ENCODE results near the gene KRT28. TPM values are rescaled to one million over a fixed set of nuclear protein-coding genes. Genes with fewer than 3 reads are reported as not detected.

Gene KRT28
- not detected in 2 replicates for total RNA-seq

GRCh38 chr17:40799859-40800258, at the start of gene KRT28:
Gene KRT28, minus strand, starts transcription at chr17:40799959. Its CDS starts 66 bp downstream, at chr17:40799893.

DNA sequence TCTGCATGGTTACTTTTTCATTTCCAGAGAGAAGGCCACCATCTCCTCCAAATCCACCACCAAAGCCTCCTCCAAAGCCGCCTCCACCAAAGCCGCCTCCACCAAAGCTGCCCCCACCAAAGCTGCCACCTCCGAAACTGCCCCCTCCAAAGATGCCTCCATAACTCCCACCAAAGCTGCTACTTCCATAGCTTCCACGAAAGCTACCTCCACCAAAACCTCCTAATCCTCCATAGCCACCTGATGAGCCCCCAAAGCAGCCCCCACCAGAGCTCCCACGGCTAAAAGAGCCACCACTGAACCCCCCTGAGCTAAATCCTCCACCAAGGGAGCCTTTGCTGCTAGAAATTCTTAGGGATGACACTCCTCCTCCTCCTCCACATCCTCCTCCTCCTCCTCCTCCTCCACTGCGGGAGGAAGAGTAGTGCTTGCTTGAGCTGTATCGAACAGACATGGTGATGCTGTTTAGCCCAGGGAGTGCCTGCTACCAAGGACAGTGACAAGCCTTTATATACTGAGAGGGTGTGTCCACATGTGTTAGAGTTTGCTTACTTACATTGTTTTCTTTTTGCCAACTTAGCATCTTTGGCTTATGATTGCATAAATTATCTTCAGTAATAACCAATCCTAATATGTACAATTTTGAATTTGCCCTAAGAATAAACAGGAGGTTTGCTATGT, 22.5 kb upstream of the KRT28 start, which contains the start of gene KRT10:
Gene KRT10, minus strand, starts transcription at position 483 of the 681 bp plus-strand sequence. Its CDS starts 29 bp downstream, at position 454.

GRCh38 chr17:40782450-40782849, 17.3 kb downstream of the KRT28 start, which contains the start of gene KRT27:
Gene KRT27, minus strand, starts transcription at chr17:40782550. Its CDS starts 57 bp downstream, at chr17:40782493.

GRCh38 chr17:40772101-40772500, 27.7 kb downstream of the KRT28 start, which contains the start of gene KRT26:
Gene KRT26, minus strand, starts transcription at chr17:40772201. Its CDS starts 88 bp downstream, at chr17:40772113.

DNA sequence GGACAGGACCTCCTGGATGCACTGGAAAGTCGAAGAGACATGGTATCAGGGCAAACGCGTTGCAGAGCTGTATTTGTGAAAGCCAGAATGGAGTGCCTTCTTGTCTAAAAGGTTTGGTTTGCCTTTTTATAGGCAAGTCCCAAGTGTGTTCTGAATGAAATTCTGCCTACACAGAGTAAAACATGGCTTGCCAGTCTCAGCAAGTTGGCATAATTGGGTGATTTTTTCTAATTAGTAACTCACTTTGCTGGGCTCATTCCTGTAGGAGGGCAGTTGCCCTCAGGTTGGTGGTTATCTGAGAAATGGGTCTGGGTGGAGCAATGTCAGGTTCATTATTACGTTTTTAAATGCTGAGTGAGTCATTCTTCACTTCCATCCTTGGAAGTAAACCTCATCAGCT, 44.5 kb downstream of the KRT28 start, which contains the start of gene KRT25:
Gene KRT25, minus strand, starts transcription at position 101 of the 400 bp plus-strand sequence. Its CDS starts 60 bp downstream, at position 41.

Other genes with a start within 250 kb of the KRT28 start
- not detected in 2 replicates for gene CCR7, start 234.5 kb downstream of the KRT28 start, total RNA-seq
- 85.4 and 86.6 TPM in 2 replicates for gene SMARCE1, start 152.1 kb downstream of the KRT28 start, total RNA-seq
- not detected in 2 replicates for gene KRT222, start 134.8 kb downstream of the KRT28 start, total RNA-seq
- gene KRT24, start 96.2 kb downstream of the KRT28 start, total RNA-seq, result not detected in 2 replicates
- not detected in 2 replicates for gene KRT25, start 44.6 kb downstream of the KRT28 start, total RNA-seq
- gene KRT26, start 27.8 kb downstream of the KRT28 start, total RNA-seq, result not detected in 2 replicates
- not detected in 2 replicates for gene KRT27, start 17.4 kb downstream of the KRT28 start, total RNA-seq
- 21.9 and 23.3 TPM in 2 replicates for gene KRT10, start 22.7 kb upstream of the KRT28 start, total RNA-seq
- gene KRT12, start 67.3 kb upstream of the KRT28 start, total RNA-seq, result not detected in 2 replicates
- gene KRT20, start 85.3 kb upstream of the KRT28 start, total RNA-seq, result not detected in 2 replicates
- not detected in 2 replicates for gene KRT23, start 137.7 kb upstream of the KRT28 start, total RNA-seq
- not detected in 2 replicates for gene KRT39, start 167.0 kb upstream of the KRT28 start, total RNA-seq
- not detected in 2 replicates for gene KRT40, start 184.4 kb upstream of the KRT28 start, total RNA-seq
- gene KRTAP3-3, start 194.2 kb upstream of the KRT28 start, total RNA-seq, result not detected in 2 replicates
- not detected in 2 replicates for gene KRTAP3-2, start 199.9 kb upstream of the KRT28 start, total RNA-seq
- gene KRTAP3-1, start 209.2 kb upstream of the KRT28 start, total RNA-seq, result not detected in 2 replicates
- not detected in 2 replicates for gene KRTAP1-5, start 227.2 kb upstream of the KRT28 start, total RNA-seq
- gene KRTAP1-4, start 230.2 kb upstream of the KRT28 start, total RNA-seq, result not detected in 2 replicates
- gene KRTAP1-3, start 234.9 kb upstream of the KRT28 start, total RNA-seq, result not detected in 2 replicates
- not detected in 2 replicates for gene KRTAP1-1, start 241.5 kb upstream of the KRT28 start, total RNA-seq
- gene KRTAP2-1, start 247.4 kb upstream of the KRT28 start, total RNA-seq, result not detected in 2 replicates

Measured in mammary microvascular endothelial cell (primary cell).